Spinal cord (tissue), 10 donors: Measurements from ENCODE around the gene CFAP100. TPM values are rescaled to one million over a fixed set of nuclear protein-coding genes. Genes with fewer than 3 reads are reported as not detected.

Experiments
- DNase-seq, 6 donors: peaks; one replicate each; pipeline versions ENCODE4 v3.0.0 to v3.0.0-alpha.2; 2013 to 2015; ENCODE audit warnings: low spot score in 6 of 6, low read depth in 4 of 6
- H3K27ac ChIP-seq: one replicate; pipeline ENCODE4 v1.5.1; 2013; ENCODE audit warnings: low read depth, low read length, control low read depth
- H3K27me3 ChIP-seq: one replicate; pipeline ENCODE4 v1.6.1; 2013; ENCODE audit warnings: low read length; ENCODE audit not compliant: control insufficient read depth, insufficient read depth
- H3K36me3 ChIP-seq: one replicate; pipeline ENCODE4 v1.6.1; 2013; ENCODE audit warnings: low read length; ENCODE audit not compliant: control insufficient read depth, insufficient read depth
- H3K4me1 ChIP-seq: one replicate; pipeline ENCODE4 v1.6.1; 2013; ENCODE audit warnings: low read length; ENCODE audit not compliant: control insufficient read depth, insufficient read depth
- H3K4me3 ChIP-seq: one replicate; pipeline ENCODE4 v1.5.1; 2013; ENCODE audit warnings: low read depth, low read length, control low read depth
- H3K9me3 ChIP-seq: one replicate; pipeline ENCODE4 v1.6.1; 2013; ENCODE audit warnings: low read length; ENCODE audit not compliant: control insufficient read depth, insufficient read depth
- WGBS: methylation state at CpG from one replicate; pipeline ENCODE4 v1.1.5; 2013; ENCODE audit warnings: missing lambda C conversion rate; ENCODE audit not compliant: insufficient coverage; 5-methylcytosine and 5-hydroxymethylcytosine counted together
- polyA plus RNA-seq, 2 donors: library from polyadenylated mRNA; unstranded; fragments of 120-200 nt; gene quantifications; one replicate each; pipeline ENCODE4 v1.2.1, GENCODE V29; 2013; ENCODE audit not compliant: insufficient read length in 2 of 2
- total RNA-seq, 2 donors: library from RNA; depleted of rRNA in 1 of 2; stranded (reverse); fragments of 120-200 nt in 1 of 2; fragments of >200 nt in 1 of 2; gene quantifications; one replicate each; pipeline versions ENCODE4 v1.2.3 to v1.2.4, GENCODE V29; 2013 to 2014
- donor health status: healthy.

CFAP100 gene
- total and polyA plus RNA-seq, 4 donors = 2.2 to 16.6 (median 14.4) TPM

DNA sequence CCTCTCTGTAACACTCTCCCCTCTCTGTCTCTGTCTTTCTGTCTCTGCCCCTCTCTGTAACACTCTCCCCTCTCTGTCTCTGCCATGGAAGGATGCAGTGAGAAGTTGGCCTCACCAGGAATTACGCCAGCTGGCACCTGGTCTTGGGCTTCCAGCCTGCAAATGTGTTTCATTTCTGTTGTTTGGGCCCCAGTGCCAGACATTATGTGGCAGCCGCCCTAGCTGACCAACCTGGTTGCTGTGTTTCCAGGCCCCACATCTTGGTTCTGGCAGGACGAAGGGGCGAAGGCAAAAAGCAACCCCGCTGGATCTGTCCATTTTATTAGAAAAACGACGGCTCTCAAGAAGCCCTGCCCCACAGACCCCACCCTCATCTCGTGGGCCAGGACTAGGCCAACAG is 86.2 kb downstream of the CFAP100 start:
- Histone ChIP-seq H3K4me3 (no peak overlapping the region), H3K9me3 (no peaks in the 10 kb centered on the region), H3K4me1 (peaks cover 32% of the 10 kb centered on the region), H3K36me3 (no peaks in the 10 kb centered on the region), H3K27ac (no peak overlapping the region), H3K27me3 (no peaks in the 10 kb centered on the region)
- 55% methylated on average over 3 of the region's 8 CpGs for WGBS
- DNase-seq = peak in 2 of 6 donors; percentile 60 to 87

DNA sequence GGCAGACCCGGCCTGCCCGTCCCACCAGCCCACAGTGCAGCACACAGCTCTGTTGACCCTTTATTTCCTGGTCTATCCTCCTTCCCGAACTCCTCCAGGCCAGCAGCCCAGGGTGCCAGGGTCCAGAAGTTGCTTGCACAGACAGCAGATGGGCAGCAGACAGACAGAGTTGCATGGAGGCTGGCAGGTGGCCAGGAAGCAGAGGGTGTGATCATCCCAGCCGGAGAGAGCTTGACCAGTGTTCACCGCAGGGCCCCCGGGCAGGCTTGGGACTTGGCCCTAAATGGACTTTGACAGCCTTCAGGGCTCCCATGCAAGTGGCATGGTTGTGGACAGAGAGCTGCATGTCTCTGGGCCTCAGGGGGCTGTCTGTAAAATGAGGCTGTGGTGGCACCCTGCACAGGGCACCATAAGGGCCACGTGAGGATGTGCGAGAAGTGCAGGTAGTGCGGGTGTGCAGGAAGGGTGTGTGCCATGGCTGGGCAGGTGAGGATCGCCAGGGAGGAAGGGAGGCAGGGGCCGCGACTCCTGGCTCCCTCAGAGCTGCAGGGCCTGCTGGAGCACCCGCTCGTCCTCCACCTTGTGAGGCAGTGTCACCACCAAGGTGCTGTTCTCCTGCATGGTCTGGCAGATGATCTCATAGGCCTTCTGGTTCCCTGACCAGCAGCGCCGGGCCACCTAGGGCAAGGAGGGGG is 87.2 kb downstream of the CFAP100 start:
- H3K4me3 ChIP-seq = no peak overlapping the region
- 74% methylated on average over 16 of the region's 16 CpGs for WGBS
- H3K9me3 ChIP-seq = no peaks in the 10 kb centered on the region
- no peak overlapping the region for H3K27ac ChIP-seq
- no peaks in the 10 kb centered on the region for H3K27me3 ChIP-seq
- peak in 1 of 6 donors; percentile 34 for DNase-seq
- peaks cover 33% of the 10 kb centered on the region for H3K4me1 ChIP-seq
- no peaks in the 10 kb centered on the region for H3K36me3 ChIP-seq

DNA sequence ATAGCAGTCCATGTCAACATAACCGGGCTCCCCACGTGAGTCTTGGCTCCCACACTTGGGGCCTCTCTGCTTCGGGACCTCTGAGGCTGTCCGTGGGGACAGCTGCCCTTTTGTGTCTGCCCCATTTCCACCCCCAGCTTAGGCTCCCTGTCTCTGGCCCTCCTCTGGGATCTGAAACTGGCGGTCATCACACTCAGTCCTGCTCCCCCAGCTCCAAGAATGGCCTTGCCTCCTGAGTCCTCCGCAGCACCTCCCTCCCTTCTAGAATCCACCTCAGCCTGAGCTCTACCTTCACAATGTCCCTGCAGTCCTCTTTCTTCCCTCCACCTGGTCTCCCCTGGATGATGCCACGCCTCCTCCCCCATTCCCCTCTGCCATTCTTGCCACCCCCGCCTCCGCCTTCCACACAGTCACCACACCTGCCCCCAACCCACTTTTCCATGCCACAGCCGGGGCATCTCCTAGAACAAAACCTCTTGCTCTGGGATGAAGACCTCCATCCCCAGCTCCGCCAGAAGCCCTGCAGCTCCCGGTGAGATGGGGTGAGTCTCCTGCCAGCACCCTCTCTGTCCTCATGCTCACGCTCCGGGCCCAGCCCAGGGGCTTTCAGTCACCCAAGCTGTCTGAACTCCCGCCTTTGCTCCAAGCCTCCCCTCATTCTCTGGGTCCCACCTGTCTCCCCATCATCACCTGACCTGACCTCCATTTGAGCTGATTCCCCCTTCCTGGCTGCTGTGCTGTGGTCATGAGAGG is 88.0 kb downstream of the CFAP100 start:
- Histone ChIP-seq H3K36me3 (no peaks in the 10 kb centered on the region), H3K27me3 (no peaks in the 10 kb centered on the region), H3K4me1 (peaks cover 40% of the 10 kb centered on the region), H3K9me3 (no peaks in the 10 kb centered on the region), H3K4me3 (no peak overlapping the region), H3K27ac (no peak overlapping the region)
- 98% methylated on average over 14 of the region's 15 CpGs for WGBS
- DNase-seq = no peak

DNA sequence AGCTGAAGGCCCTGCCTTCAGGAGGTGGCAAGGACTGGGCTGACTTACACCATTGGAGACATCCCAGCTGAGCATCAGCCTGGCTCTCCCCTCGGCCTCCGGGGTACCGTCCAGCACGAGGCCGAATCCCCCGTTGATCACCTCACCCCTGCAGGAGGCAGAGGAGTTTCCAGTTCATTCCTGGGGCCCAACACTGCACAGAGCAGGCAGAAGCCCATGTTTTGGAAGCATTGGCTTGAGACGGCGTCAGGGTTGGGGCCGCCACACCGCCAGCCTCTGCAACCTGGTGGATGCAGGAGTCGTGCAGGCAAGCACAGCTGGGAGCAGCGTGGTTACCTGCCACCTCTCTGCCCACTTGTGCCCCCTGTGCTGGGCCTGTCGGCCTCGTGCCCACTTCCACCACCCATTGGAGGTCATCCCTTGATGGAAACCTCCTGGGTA is 88.6 kb downstream of the CFAP100 start:
- H3K36me3 ChIP-seq = no peaks in the 10 kb centered on the region
- H3K9me3 ChIP-seq = no peaks in the 10 kb centered on the region
- no peak overlapping the region for H3K4me3 ChIP-seq
- DNase-seq = no peak
- no peak overlapping the region for H3K27ac ChIP-seq
- peaks cover 40% of the 10 kb centered on the region for H3K4me1 ChIP-seq
- 89% methylated on average over 13 of the region's 14 CpGs for WGBS
- no peaks in the 10 kb centered on the region for H3K27me3 ChIP-seq

DNA sequence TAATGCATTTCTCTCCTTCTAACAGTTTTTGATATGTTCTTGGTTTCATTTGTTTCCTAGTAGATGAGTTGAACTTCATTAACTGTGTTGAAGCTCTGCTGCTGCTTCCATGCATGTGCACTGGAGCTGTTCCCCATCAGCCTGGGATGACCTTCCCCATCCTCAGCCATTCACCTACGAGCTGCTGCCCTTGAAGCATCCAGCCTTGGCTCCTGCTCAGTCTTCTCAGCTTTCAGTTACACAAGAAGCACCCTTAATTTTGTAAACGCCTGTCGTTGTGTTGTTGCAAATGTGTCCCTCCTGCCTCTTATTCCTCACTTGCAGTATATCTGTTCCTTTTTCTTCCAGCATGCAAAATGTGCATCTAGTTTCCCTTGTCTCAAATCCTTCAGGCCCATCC is 89.4 kb downstream of the CFAP100 start:
- Histone ChIP-seq H3K27me3 (no peaks in the 10 kb centered on the region), H3K4me3 (no peak overlapping the region), H3K4me1 (peaks cover 40% of the 10 kb centered on the region), H3K27ac (no peak overlapping the region), H3K36me3 (no peaks in the 10 kb centered on the region), H3K9me3 (no peaks in the 10 kb centered on the region)
- DNase-seq = no peak
- 77% methylated on average over 3 of the region's 3 CpGs for WGBS

DNA sequence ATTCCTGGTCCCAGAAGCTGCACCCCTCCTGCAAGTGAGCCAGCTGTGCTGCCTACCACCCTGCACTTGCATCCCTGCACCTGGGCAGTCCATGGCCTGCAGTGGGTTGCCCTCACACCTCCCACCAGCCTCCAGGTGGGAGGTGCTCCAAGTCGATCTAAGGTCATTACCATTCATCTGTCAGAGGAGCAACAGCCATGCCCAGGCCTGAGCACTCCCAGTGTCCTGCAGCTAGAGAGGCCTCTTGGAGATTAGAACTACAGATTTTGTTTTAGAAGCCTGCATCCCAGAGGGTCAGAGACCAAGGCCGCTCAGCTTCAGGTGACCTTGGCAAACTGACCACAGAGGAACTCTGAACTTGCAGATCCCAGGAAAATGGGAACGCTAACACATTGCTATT is 90.0 kb downstream of the CFAP100 start:
- DNase-seq = no peak
- H3K4me3 ChIP-seq = no peak overlapping the region
- no peaks in the 10 kb centered on the region for H3K27me3 ChIP-seq
- H3K4me1 ChIP-seq = peaks cover 40% of the 10 kb centered on the region
- no peaks in the 10 kb centered on the region for H3K9me3 ChIP-seq
- no peak overlapping the region for H3K27ac ChIP-seq
- H3K36me3 ChIP-seq = no peaks in the 10 kb centered on the region
- WGBS = 67% methylated on average over 2 of the region's 3 CpGs

DNA sequence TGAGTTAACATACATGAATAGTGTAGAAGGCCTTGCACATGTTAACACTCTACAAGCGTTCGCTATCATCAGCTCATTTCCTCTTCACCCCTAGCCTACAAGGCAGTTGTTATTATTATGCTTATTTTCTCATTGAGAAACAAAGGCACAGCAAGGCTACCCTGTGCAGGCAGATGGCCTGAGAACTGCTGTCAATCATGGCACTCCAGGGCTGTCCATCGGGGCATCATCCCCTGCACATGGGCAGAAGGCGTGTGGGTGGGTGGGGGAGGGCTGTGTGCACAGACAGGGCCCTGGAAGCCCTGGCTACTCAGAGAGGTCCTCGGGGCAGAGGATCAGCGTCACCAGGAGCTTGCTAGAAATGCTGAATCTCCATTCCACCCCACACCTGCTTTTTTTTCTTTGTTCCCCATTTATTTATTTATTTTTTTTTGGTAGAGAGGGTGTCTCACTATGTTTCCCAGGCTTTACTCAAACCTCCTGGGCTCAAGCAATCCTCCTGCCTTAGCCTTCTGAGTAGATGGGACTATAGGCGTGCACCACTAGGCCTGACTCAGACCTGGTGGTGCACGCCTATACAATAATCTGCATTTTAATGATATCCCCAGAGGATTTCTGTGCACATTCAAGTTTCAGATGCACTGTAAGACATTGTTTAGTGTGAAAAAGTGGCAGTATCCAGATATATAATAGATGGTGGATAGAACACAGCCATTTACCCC is 90.6 kb downstream of the CFAP100 start:
- no peaks in the 10 kb centered on the region for H3K9me3 ChIP-seq
- no peak for DNase-seq

DNA sequence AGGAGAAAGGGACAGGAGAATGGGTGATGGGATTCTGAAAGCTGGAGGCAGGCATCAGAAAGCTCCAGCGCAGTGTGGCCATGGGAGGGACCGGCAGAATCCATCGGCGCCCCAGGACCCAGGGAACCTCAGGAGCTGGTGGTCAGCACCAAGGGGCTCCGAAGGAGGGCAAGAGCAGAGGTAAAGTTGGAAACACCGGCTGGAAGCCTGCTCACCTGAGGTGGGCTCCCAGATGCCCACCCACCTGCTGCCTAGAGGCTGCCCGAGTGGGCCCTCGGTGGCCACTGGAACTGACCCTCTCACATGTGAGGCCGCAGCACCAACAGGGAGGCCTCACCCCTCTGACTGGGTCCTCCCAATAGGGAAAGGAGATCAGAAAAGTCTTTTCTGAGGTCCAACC is 91.2 kb downstream of the CFAP100 start:
- peaks cover 29% of the 10 kb centered on the region for H3K4me1 ChIP-seq
- 92% methylated on average over 9 of the region's 9 CpGs for WGBS
- H3K27ac ChIP-seq = no peak overlapping the region
- H3K4me3 ChIP-seq = no peak overlapping the region
- H3K9me3 ChIP-seq = no peaks in the 10 kb centered on the region
- no peaks in the 10 kb centered on the region for H3K27me3 ChIP-seq
- H3K36me3 ChIP-seq = no peaks in the 10 kb centered on the region
- DNase-seq = no peak

More for the DNA sequence above, 90.6 kb downstream of the CFAP100 start:
- 20% methylated on average over 1 of the region's 8 CpGs for WGBS
- Histone ChIP-seq H3K27ac (no peak overlapping the region), H3K4me1 (peaks cover 34% of the 10 kb centered on the region), H3K4me3 (no peak overlapping the region), H3K27me3 (no peaks in the 10 kb centered on the region), H3K36me3 (no peaks in the 10 kb centered on the region)
